Ecto neural progenitor cell (in vitro differentiated cells): Measurements from ENCODE around the gene GALNTL6.

Experiments
- DNase-seq: peaks from one replicate; pipeline ENCODE4 v3.0.0-alpha.2; 2018; ENCODE audit warnings: low spot score

GALNTL6 gene

GRCh38 chr4:171812665-171813525 lies at the start of gene GALNTL6:
Gene GALNTL6, plus strand, starts transcription at chr4:171813404.
- DNase-seq: peak; percentile 66

- no peak for DNase-seq
Measured at GRCh38 chr4:171765514-171765913, 47.7 kb upstream of the GALNTL6 start.

GRCh38 chr4:171774642-171775190 lies 38.5 kb upstream of the GALNTL6 start:
- no peak for DNase-seq

GRCh38 chr4:171779301-171779700 lies 33.9 kb upstream of the GALNTL6 start:
- DNase-seq: no peak

GRCh38 chr4:171785388-171785787 lies 27.8 kb upstream of the GALNTL6 start:
- no peak for DNase-seq

GRCh38 chr4:171793723-171794122 lies 19.5 kb upstream of the GALNTL6 start:
- DNase-seq: no peak

GRCh38 chr4:171794528-171794927 lies 18.7 kb upstream of the GALNTL6 start:
- DNase-seq: no peak

- no peak for DNase-seq
Measured at GRCh38 chr4:171809854-171810253, 3.4 kb upstream of the GALNTL6 start.

- no peak for DNase-seq
Measured at GRCh38 chr4:171812333-171812664, 905 bp upstream of the GALNTL6 start.

GRCh38 chr4:171813526-171814250 lies 484 bp downstream of the GALNTL6 start:
- peak; percentile 63 for DNase-seq

- DNase-seq: no peak
Measured at GRCh38 chr4:171814545-171814944, 1.3 kb downstream of the GALNTL6 start.

- DNase-seq: no peak
Measured at GRCh38 chr4:171817026-171817425, 3.8 kb downstream of the GALNTL6 start.

GRCh38 chr4:171834640-171835039 lies 21.4 kb downstream of the GALNTL6 start:
- DNase-seq: no peak

- no peak for DNase-seq
Measured at GRCh38 chr4:171843456-171843855, 30.3 kb downstream of the GALNTL6 start.

GRCh38 chr4:171846232-171846631 lies 33.0 kb downstream of the GALNTL6 start:
- peak; percentile 75 for DNase-seq

- no peak for DNase-seq
Measured at GRCh38 chr4:171846893-171847292, 33.7 kb downstream of the GALNTL6 start.

- no peak for DNase-seq
Measured at GRCh38 chr4:171847751-171848150, 34.5 kb downstream of the GALNTL6 start.

- DNase-seq: no peak
Measured at GRCh38 chr4:171849686-171850222, 36.5 kb downstream of the GALNTL6 start.

GRCh38 chr4:171851295-171851694 lies 38.1 kb downstream of the GALNTL6 start:
- no peak for DNase-seq

GRCh38 chr4:171857302-171858012 lies 44.3 kb downstream of the GALNTL6 start:
- no peak for DNase-seq

- DNase-seq: no peak
Measured at GRCh38 chr4:171875291-171875690, 62.1 kb downstream of the GALNTL6 start.

GRCh38 chr4:171876636-171877035 lies 63.4 kb downstream of the GALNTL6 start:
- DNase-seq: no peak
